ENCODE measurements around the gene NRXN3.
A peak's percentile ranks its signal among the peaks of the same experiment; 100 is the strongest.

NRXN3 gene

DNA sequence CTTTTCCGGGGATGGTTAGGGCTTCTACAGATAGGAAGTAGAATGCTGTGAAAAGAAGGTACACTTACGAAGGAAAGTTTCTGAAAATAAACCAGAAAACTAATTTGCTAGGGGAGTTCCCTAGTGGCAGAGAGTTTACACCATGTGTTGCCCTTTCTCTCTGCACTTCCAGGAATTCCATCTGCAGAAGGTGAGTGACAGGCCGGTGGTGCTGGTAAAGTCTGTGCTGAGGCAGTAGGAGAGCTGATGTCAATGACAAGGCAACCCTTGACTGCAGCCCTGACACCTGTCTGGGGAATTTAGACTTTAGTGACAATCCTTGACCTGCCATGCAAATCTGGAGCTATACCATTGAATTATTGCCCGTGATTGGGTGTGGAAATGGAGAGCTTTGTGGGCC, 687.8 kb downstream of the NRXN3 start:
- no peak overlapping the region for H3K4me3 ChIP-seq (ENCODE audit: low read depth, low read length)
- ChIA-PET POLR2A (no interaction called here), CTCF (interaction anchor here (0.8 to 1.0 kb wide), 2 partner anchors 11 to 76 kb away, joined by 3 read pairs; no protein-coding TSS in a partner anchor)
- TF ChIP-seq ZNF214 (tag by site-specific recombination; IDR thresholded peaks at IDR 0.05; ENCODE audit: borderline replicate concordance) (no peak), ZNF610 (tag by site-specific recombination; IDR thresholded peaks at IDR 0.05; ENCODE audit: borderline replicate concordance) (no peak), GLIS2 (tag by site-specific recombination; IDR thresholded peaks at IDR 0.05) (no peak), ZNF701 (tag by site-specific recombination; IDR thresholded peaks at IDR 0.05) (no peak), ZNF404 (tag by site-specific recombination; IDR thresholded peaks at IDR 0.05) (no peak), ZNF707 (tag by site-specific recombination; IDR thresholded peaks at IDR 0.05) (no peak), ZNF777 (tag by site-specific recombination; IDR thresholded peaks at IDR 0.05; ENCODE audit: borderline replicate concordance) (no peak)
- no peak overlapping the region for H3K27ac ChIP-seq (ENCODE audit: extremely low read depth, low read depth, low read length)
- no peaks in the 10 kb centered on the region for H3K9me3 ChIP-seq (ENCODE audit: control insufficient read depth, insufficient read depth, low read depth, low read length)
- H3K4me1 ChIP-seq (ENCODE audit: control insufficient read depth, insufficient read depth, low read length) = no peaks in the 10 kb centered on the region
- H3K36me3 ChIP-seq (ENCODE audit: control insufficient read depth in 2 of 2, insufficient read depth in 1 of 2, low read length in 2 of 2) = no peaks in the 10 kb centered on the region

DNA sequence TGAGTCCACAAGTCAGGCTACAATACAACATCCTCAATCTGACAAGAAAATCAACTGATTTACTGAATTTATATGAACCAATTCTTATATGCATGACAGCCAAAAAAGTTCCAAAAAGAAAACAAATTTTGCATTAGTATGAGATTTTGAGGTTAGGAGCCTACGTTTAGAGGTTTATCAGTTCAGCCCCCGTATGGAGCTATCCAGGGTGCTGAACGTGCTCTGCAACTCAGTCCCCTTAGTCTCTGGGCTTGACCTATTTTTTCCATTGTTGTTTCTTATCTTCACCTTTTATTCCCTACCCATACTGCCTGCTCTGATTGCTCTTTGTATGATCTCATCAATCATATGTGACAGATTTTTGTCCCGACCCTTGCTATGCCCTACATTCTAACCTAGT, 693.0 kb downstream of the NRXN3 start:
- TF ChIP-seq, protein P1, sequence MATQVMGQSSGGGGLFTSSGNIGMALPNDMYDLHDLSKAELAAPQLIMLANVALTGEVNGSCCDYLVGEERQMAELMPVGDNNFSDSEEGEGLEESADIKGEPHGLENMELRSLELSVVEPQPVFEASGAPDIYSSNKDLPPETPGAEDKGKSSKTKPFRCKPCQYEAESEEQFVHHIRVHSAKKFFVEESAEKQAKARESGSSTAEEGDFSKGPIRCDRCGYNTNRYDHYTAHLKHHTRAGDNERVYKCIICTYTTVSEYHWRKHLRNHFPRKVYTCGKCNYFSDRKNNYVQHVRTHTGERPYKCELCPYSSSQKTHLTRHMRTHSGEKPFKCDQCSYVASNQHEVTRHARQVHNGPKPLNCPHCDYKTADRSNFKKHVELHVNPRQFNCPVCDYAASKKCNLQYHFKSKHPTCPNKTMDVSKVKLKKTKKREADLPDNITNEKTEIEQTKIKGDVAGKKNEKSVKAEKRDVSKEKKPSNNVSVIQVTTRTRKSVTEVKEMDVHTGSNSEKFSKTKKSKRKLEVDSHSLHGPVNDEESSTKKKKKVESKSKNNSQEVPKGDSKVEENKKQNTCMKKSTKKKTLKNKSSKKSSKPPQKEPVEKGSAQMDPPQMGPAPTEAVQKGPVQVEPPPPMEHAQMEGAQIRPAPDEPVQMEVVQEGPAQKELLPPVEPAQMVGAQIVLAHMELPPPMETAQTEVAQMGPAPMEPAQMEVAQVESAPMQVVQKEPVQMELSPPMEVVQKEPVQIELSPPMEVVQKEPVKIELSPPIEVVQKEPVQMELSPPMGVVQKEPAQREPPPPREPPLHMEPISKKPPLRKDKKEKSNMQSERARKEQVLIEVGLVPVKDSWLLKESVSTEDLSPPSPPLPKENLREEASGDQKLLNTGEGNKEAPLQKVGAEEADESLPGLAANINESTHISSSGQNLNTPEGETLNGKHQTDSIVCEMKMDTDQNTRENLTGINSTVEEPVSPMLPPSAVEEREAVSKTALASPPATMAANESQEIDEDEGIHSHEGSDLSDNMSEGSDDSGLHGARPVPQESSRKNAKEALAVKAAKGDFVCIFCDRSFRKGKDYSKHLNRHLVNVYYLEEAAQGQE (tag by site-specific recombination; IDR thresholded peaks at IDR 0.05) = peak; percentile 97
- TF ChIP-seq ZNF610 (tag by site-specific recombination; IDR thresholded peaks at IDR 0.05; ENCODE audit: borderline replicate concordance) (no peak), GLI2 (tag by site-specific recombination; IDR thresholded peaks at IDR 0.05; ENCODE audit: borderline replicate concordance, low read depth) (no peak)
- no peak overlapping the region for H3K27ac ChIP-seq (ENCODE audit: extremely low read depth, low read depth, low read length)
- no peaks in the 10 kb centered on the region for H3K9me3 ChIP-seq (ENCODE audit: control insufficient read depth, insufficient read depth, low read depth, low read length)
- ChIA-PET CTCF (no interaction called here), POLR2A (no interaction called here)
- H3K4me1 ChIP-seq (ENCODE audit: control insufficient read depth, insufficient read depth, low read length) = no peaks in the 10 kb centered on the region
- H3K4me3 ChIP-seq (ENCODE audit: low read depth, low read length) = no peak overlapping the region
- no peaks in the 10 kb centered on the region for H3K36me3 ChIP-seq (ENCODE audit: control insufficient read depth in 2 of 2, insufficient read depth in 1 of 2, low read length in 2 of 2)

DNA sequence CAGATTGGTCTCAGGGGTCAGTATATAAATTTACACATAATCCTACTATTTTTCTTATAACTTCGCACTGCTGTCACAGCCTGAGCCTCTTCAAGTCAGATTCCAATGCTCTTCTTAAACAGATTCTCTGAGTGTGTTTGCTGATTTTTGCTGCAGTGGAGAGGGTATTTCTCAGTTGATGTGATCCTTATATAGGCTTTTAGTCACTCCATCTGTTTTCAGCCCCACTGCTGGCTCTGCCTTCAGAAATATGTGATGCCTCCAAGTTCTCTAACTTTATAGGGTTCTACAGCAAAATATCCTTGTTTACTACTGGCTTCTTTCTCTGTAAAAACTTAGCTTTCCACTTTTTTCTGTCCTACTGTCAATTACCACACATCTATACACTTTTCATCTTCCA, 702.7 kb downstream of the NRXN3 start:
- no peak overlapping the region for H3K4me3 ChIP-seq (ENCODE audit: low read depth, low read length)
- no peaks in the 10 kb centered on the region for H3K9me3 ChIP-seq (ENCODE audit: control insufficient read depth, insufficient read depth, low read depth, low read length)
- H3K4me1 ChIP-seq (ENCODE audit: control insufficient read depth, insufficient read depth, low read length) = no peaks in the 10 kb centered on the region
- H3K27ac ChIP-seq (ENCODE audit: extremely low read depth, low read depth, low read length) = no peak overlapping the region
- TF ChIP-seq YY1 (tag by site-specific recombination; IDR thresholded peaks at IDR 0.05) = no peak
- TF ChIP-seq, protein P2, sequence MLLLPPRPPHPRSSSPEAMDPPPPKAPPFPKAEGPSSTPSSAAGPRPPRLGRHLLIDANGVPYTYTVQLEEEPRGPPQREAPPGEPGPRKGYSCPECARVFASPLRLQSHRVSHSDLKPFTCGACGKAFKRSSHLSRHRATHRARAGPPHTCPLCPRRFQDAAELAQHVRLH (tag by site-specific recombination; IDR thresholded peaks at IDR 0.05) = no peak
- no peak for TF ChIP-seq SCRT1 (tag by site-specific recombination; IDR thresholded peaks at IDR 0.05; ENCODE audit: borderline replicate concordance)
- TF ChIP-seq ZNF214 (tag by site-specific recombination; IDR thresholded peaks at IDR 0.05; ENCODE audit: borderline replicate concordance) = no peak
- TF ChIP-seq ZNF112 (tag by site-specific recombination; IDR thresholded peaks at IDR 0.05) = no peak
- TF ChIP-seq, protein P3, sequence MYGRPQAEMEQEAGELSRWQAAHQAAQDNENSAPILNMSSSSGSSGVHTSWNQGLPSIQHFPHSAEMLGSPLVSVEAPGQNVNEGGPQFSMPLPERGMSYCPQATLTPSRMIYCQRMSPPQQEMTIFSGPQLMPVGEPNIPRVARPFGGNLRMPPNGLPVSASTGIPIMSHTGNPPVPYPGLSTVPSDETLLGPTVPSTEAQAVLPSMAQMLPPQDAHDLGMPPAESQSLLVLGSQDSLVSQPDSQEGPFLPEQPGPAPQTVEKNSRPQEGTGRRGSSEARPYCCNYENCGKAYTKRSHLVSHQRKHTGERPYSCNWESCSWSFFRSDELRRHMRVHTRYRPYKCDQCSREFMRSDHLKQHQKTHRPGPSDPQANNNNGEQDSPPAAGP (tag by site-specific recombination; IDR thresholded peaks at IDR 0.05) = no peak
- no peak for TF ChIP-seq ZNF521 (tag by site-specific recombination; IDR thresholded peaks at IDR 0.05)
- H3K36me3 ChIP-seq (ENCODE audit: control insufficient read depth in 2 of 2, insufficient read depth in 1 of 2, low read length in 2 of 2) = no peaks in the 10 kb centered on the region
- POLR2A ChIA-PET = no interaction called here
- CTCF ChIA-PET = no interaction called here
